ENCODE measurements around the gene UFSP1. TPM values are rescaled to one million over a fixed set of nuclear protein-coding genes. Genes with fewer than 3 reads are reported as not detected.
"Not testable (repeated sequence)": the region's sequence is repeated elsewhere in the genome, so short reads cannot be mapped to it uniquely, and the experiment has no call there.

UFSP1 gene
- total RNA-seq = 1 to 10 TPM; 2.3 to 3.1 TPM

- peak within 1 kb of the TSS; percentile 72 for H3K4me3 Mint-ChIP-seq
- no peaks in the 10 kb centered on the region for H3K9me3 Mint-ChIP-seq
- peaks cover 26% of the 10 kb centered on the region for H3K27me3 Mint-ChIP-seq
- CTCF ChIA-PET = interaction anchor here (0.6 to 3.4 kb wide), 10 partner anchors 10 to 1560 kb away, joined by 3 to 23 read pairs (median 3); partner anchors contain the start of gene SRRT
- POLR2A ChIA-PET = interaction anchor here (0.9 kb wide), 1 partner anchor 14 kb away, joined by 18 read pairs; the partner anchor contains the start of gene SRRT
- peaks cover 43% of the 10 kb centered on the region for H3K36me3 Mint-ChIP-seq (ENCODE audit: low read depth)
- peaks cover 54% of the 10 kb centered on the region for H3K4me1 Mint-ChIP-seq
- DNase-seq = no peak
- peak within 1 kb of the TSS; percentile 94 for H3K27ac Mint-ChIP-seq
These were observed at the start of gene UFSP1 for GRCh38 chr7:100888988-100889750. TSS of gene UFSP1 (minus strand) at chr7:100889715. CDS start at chr7:100889271, 444 bp downstream.

GRCh38 chr7:100936167-100936566 is 46.7 kb upstream of the UFSP1 start:
- H3K36me3 Mint-ChIP-seq (ENCODE audit: low read depth); POLR2A ChIA-PET; H3K27me3 Mint-ChIP-seq; H3K27ac Mint-ChIP-seq; CTCF ChIA-PET; H3K4me3 Mint-ChIP-seq; H3K4me1 Mint-ChIP-seq; DNase-seq; H3K9me3 Mint-ChIP-seq: not testable (repeated sequence)

GRCh38 chr7:100935381-100935780 is 45.9 kb upstream of the UFSP1 start:
- H3K4me1 Mint-ChIP-seq; H3K27ac Mint-ChIP-seq; POLR2A ChIA-PET; H3K9me3 Mint-ChIP-seq; H3K36me3 Mint-ChIP-seq (ENCODE audit: low read depth); H3K4me3 Mint-ChIP-seq; DNase-seq; H3K27me3 Mint-ChIP-seq: not testable (repeated sequence)
- CTCF ChIA-PET = interaction anchor here (0.7 kb wide), 1 partner anchor 77 kb away, joined by 3 read pairs; no protein-coding TSS in a partner anchor

GRCh38 chr7:100933734-100934133 is 44.2 kb upstream of the UFSP1 start:
- Mint-ChIP-seq H3K9me3 (no peaks in the 10 kb centered on the region), H3K27ac (no peak overlapping the region)
- POLR2A ChIA-PET = no interaction called here

GRCh38 chr7:100929808-100930174 is 40.3 kb upstream of the UFSP1 start:
- Mint-ChIP-seq H3K9me3 (no peaks in the 10 kb centered on the region), H3K4me3 (no peak overlapping the region), H3K27ac (no peak overlapping the region), H3K36me3 (ENCODE audit: low read depth) (no peaks in the 10 kb centered on the region), H3K27me3 (peaks cover 3% of the 10 kb centered on the region), H3K4me1 (no peaks in the 10 kb centered on the region)
- ChIA-PET POLR2A (no interaction called here), CTCF (interaction anchor here (0.6 kb wide), 1 partner anchor 297 kb away, joined by 4 read pairs; no protein-coding TSS in a partner anchor)
- no peak for DNase-seq

More at GRCh38 chr7:100933734-100934133, 44.2 kb upstream of the UFSP1 start:
- DNase-seq = no peak
- no peak overlapping the region for H3K4me3 Mint-ChIP-seq
- CTCF ChIA-PET = interaction anchor here (1.0 kb wide), 1 partner anchor 25 kb away, joined by 3 read pairs; no protein-coding TSS in a partner anchor
- H3K4me1 Mint-ChIP-seq = no peaks in the 10 kb centered on the region
- no peaks in the 10 kb centered on the region for H3K36me3 Mint-ChIP-seq (ENCODE audit: low read depth)
- peaks cover 7% of the 10 kb centered on the region for H3K27me3 Mint-ChIP-seq

GRCh38 chr7:100923616-100924015 is 34.1 kb upstream of the UFSP1 start:
- H3K9me3 Mint-ChIP-seq; DNase-seq; H3K36me3 Mint-ChIP-seq (ENCODE audit: low read depth); POLR2A ChIA-PET; CTCF ChIA-PET; H3K27me3 Mint-ChIP-seq; H3K4me1 Mint-ChIP-seq; H3K27ac Mint-ChIP-seq; H3K4me3 Mint-ChIP-seq: not testable (repeated sequence)

- no peaks in the 10 kb centered on the region for H3K36me3 Mint-ChIP-seq (ENCODE audit: low read depth)
- DNase-seq = no peak
- POLR2A ChIA-PET = no interaction called here
- H3K4me3 Mint-ChIP-seq = no peak overlapping the region
- no peaks in the 10 kb centered on the region for H3K9me3 Mint-ChIP-seq
- no peaks in the 10 kb centered on the region for H3K4me1 Mint-ChIP-seq
- no peak overlapping the region for H3K27ac Mint-ChIP-seq
- CTCF ChIA-PET = no interaction called here
- peaks cover 9% of the 10 kb centered on the region for H3K27me3 Mint-ChIP-seq
These were observed 31.5 kb upstream of the UFSP1 start for GRCh38 chr7:100921039-100921438.

- CTCF ChIA-PET = interaction anchor here (0.7 kb wide), 1 partner anchor 12 kb away, joined by 7 read pairs; no protein-coding TSS in a partner anchor
- H3K4me3 Mint-ChIP-seq; H3K36me3 Mint-ChIP-seq (ENCODE audit: low read depth); H3K4me1 Mint-ChIP-seq; H3K9me3 Mint-ChIP-seq; H3K27ac Mint-ChIP-seq; H3K27me3 Mint-ChIP-seq; POLR2A ChIA-PET; DNase-seq: not testable (repeated sequence)
These were observed 30.4 kb upstream of the UFSP1 start for GRCh38 chr7:100919779-100920437.

- CTCF ChIA-PET; H3K4me3 Mint-ChIP-seq; H3K4me1 Mint-ChIP-seq; H3K9me3 Mint-ChIP-seq; H3K36me3 Mint-ChIP-seq (ENCODE audit: low read depth); POLR2A ChIA-PET; H3K27ac Mint-ChIP-seq; DNase-seq; H3K27me3 Mint-ChIP-seq: not testable (repeated sequence)
These were observed 29.8 kb upstream of the UFSP1 start for GRCh38 chr7:100919335-100919734.

GRCh38 chr7:100914879-100915447 is 25.4 kb upstream of the UFSP1 start:
- Mint-ChIP-seq H3K4me1 (peaks cover 2% of the 10 kb centered on the region), H3K27me3 (no peaks in the 10 kb centered on the region), H3K9me3 (no peaks in the 10 kb centered on the region), H3K36me3 (ENCODE audit: low read depth) (no peaks in the 10 kb centered on the region), H3K4me3 (no peak overlapping the region), H3K27ac (no peak overlapping the region)
- ChIA-PET POLR2A (no interaction called here), CTCF (interaction anchor here (0.8 kb wide), 1 partner anchor 29 kb away, joined by 3 read pairs; no protein-coding TSS in a partner anchor)
- DNase-seq = no peak

- Mint-ChIP-seq H3K27me3 (no peaks in the 10 kb centered on the region), H3K9me3 (no peaks in the 10 kb centered on the region), H3K4me1 (peaks cover 2% of the 10 kb centered on the region), H3K36me3 (ENCODE audit: low read depth) (no peaks in the 10 kb centered on the region), H3K4me3 (no peak overlapping the region), H3K27ac (no peak overlapping the region)
- ChIA-PET CTCF (no interaction called here), POLR2A (no interaction called here)
- no peak for DNase-seq
These were observed 24.8 kb upstream of the UFSP1 start for GRCh38 chr7:100914208-100914878.

GRCh38 chr7:100911484-100911883 is 22.0 kb upstream of the UFSP1 start:
- no peak for DNase-seq
- ChIA-PET CTCF (no interaction called here), POLR2A (no interaction called here)
- Mint-ChIP-seq H3K9me3 (peaks cover 4% of the 10 kb centered on the region), H3K27me3 (no peaks in the 10 kb centered on the region), H3K27ac (no peak overlapping the region), H3K4me3 (no peak overlapping the region), H3K36me3 (ENCODE audit: low read depth) (no peaks in the 10 kb centered on the region), H3K4me1 (peaks cover 2% of the 10 kb centered on the region)

- CTCF ChIA-PET = interaction anchor here (1.5 kb wide), 1 partner anchor 48 kb away, joined by 3 read pairs; no protein-coding TSS in a partner anchor
- H3K36me3 Mint-ChIP-seq (ENCODE audit: low read depth); H3K9me3 Mint-ChIP-seq; H3K4me3 Mint-ChIP-seq; H3K27ac Mint-ChIP-seq; H3K27me3 Mint-ChIP-seq; POLR2A ChIA-PET; DNase-seq; H3K4me1 Mint-ChIP-seq: not testable (repeated sequence)
These were observed 20.9 kb upstream of the UFSP1 start for GRCh38 chr7:100910443-100910842.

All from activated CD4-positive, alpha-beta T cell treated with anti-CD3 and anti-CD28 coated beads, Interleukin-2, amount 10 ng/mL, durations not matched to agents 7 days and 5 days (primary cell).